Measurements from ENCODE around the gene MADD. TPM values are rescaled to one million over a fixed set of nuclear protein-coding genes. Genes with fewer than 3 reads are reported as not detected.

The MADD gene
- total RNA-seq, 1 experiment from 2014 or later: 41.0 TPM

- no peak overlapping the region for H2BK5ac ChIP-seq (ENCODE audit: insufficient read length, low read length)
- H2BK120ac ChIP-seq (ENCODE audit: low read depth, low read length, poor library complexity, severe bottlenecking): no peak overlapping the region
- no peaks in the 10 kb centered on the region for H3K27me3 ChIP-seq (ENCODE audit: insufficient read depth, low read length)
- no peak overlapping the region for H3K4me2 ChIP-seq (ENCODE audit: insufficient read depth, insufficient read length, low read length)
- H2BK12ac ChIP-seq (ENCODE audit: insufficient read length, low read depth, low read length): no peak overlapping the region
- TF ChIP-seq CTCF (conservative IDR thresholded peaks at IDR 0.05): no peak
- H4K91ac ChIP-seq (ENCODE audit: insufficient read length, low read depth, low read length): no peak overlapping the region
- no peak overlapping the region for H2BK20ac ChIP-seq (ENCODE audit: low read depth, low read length, poor library complexity, severe bottlenecking)
- no peak overlapping the region for H3K56ac ChIP-seq (ENCODE audit: insufficient read length, low read depth, low read length)
- H2BK15ac ChIP-seq (ENCODE audit: low read depth, low read length): no peak overlapping the region
- no peaks in the 10 kb centered on the region for H3K9me3 ChIP-seq (ENCODE audit: control insufficient read depth, low read depth, low read length)
- H4K5ac ChIP-seq (ENCODE audit: insufficient read length, low read depth, low read length): no peak overlapping the region
- H3K27me3 Mint-ChIP-seq (ENCODE audit: low read depth): peaks cover 1% of the 10 kb centered on the region; the same call in 1 of the 2 replicates
- H2AFZ ChIP-seq (ENCODE audit: low read length): no peak overlapping the region
- H3K79me1 ChIP-seq (ENCODE audit: insufficient read depth, low read depth, low read length, poor library complexity, severe bottlenecking): no peaks in the 10 kb centered on the region
- H3K4ac ChIP-seq (ENCODE audit: low read depth, low read length): no peak overlapping the region
- H3K79me2 ChIP-seq (ENCODE audit: insufficient read depth, low read length): no peaks in the 10 kb centered on the region
- no peak overlapping the region for H2AK5ac ChIP-seq (ENCODE audit: insufficient read length, low read length)
- no peaks in the 10 kb centered on the region for H3K9me3 Mint-ChIP-seq
- no peak overlapping the region for H4K8ac ChIP-seq (replicated peaks; ENCODE audit: insufficient read length, low read depth, low read length)
- no peak overlapping the region; the same call in 1 of the 2 replicates for H3K14ac ChIP-seq (ENCODE audit: insufficient read depth, low read length)
- no peak overlapping the region for H3K4me3 Mint-ChIP-seq
- no CpG with 5 or more reads among the region's 14 CpGs for WGBS (ENCODE audit: extremely low coverage, insufficient read length, low lambda C conversion rate)
- no peak overlapping the region for H3K23ac ChIP-seq (ENCODE audit: insufficient read length, low read depth, low read length)
- H3K18ac ChIP-seq (ENCODE audit: insufficient read length, low read depth, low read length): no peak overlapping the region
- H3K36me3 Mint-ChIP-seq (ENCODE audit: insufficient read depth in 1 of 3, low read depth in 3 of 3): peaks cover 2 to 15% (median 9%) of the 10 kb centered on the region in 3 experiments; a peak in 6 of 7 replicates
- H3K23me2 ChIP-seq (ENCODE audit: insufficient read length, low read depth, low read length, poor library complexity, severe bottlenecking): no peaks in the 10 kb centered on the region
- no peak for DNase-seq
- no peak overlapping the region for H3K9ac ChIP-seq (ENCODE audit: extremely low read depth, insufficient read length, low read length)
- H3K27ac ChIP-seq (ENCODE audit: insufficient read length, low read depth, low read length): no peak overlapping the region
- H3K4me1 ChIP-seq (ENCODE audit: insufficient read depth, low read length): no peaks in the 10 kb centered on the region
- H3K4me1 Mint-ChIP-seq: no peaks in the 10 kb centered on the region
- H4K20me1 ChIP-seq (ENCODE audit: control insufficient read depth, insufficient read depth, insufficient read length): no peaks in the 10 kb centered on the region
- H3K27ac Mint-ChIP-seq: no peak overlapping the region
- no peak overlapping the region for H3T11ph ChIP-seq (ENCODE audit: low read length)
Observed at GRCh38 chr11:47333526-47333845, 63.6 kb downstream of the MADD start.
